ENCODE results near the gene TTC7B.

GRCh38 chr14:90849787-90850444, 33.7 kb upstream of the TTC7B start:
- TF ChIP-seq POLR2AphosphoS5 (IDR thresholded peaks at IDR 0.05; ENCODE audit: low read depth, low read length) (no peak), REST (IDR thresholded peaks at IDR 0.05; ENCODE audit: insufficient read depth in 1 of 2, low read depth in 2 of 2, low read length in 2 of 2) (no peak)
